Activated CD4-positive, alpha-beta T cell treated with anti-CD3 and anti-CD28 coated beads, Interleukin-2, amount 10 ng/mL, durations not matched to agents 7 days and 5 days (primary cell): ENCODE measurements around the gene UCMA. TPM values are rescaled to one million over a fixed set of nuclear protein-coding genes. Genes with fewer than 3 reads are reported as not detected.

Experiments
- CTCF ChIA-PET: fragments of 350-600 bp; sonication (Branson Sonifier 250); formaldehyde crosslinking; loops from one replicate; lab custom pipeline; 2021; ENCODE audit warnings: antibody characterized with exemption; lab: Charles Lee
- POLR2A ChIA-PET: fragments of 350-600 bp; sonication (Branson Sonifier 250); formaldehyde crosslinking; loops from one replicate; lab custom pipeline; 2021; ENCODE audit warnings: antibody characterized with exemption; lab: Charles Lee
- DNase-seq: peaks from one replicate; pipeline ENCODE4 v3.0.0-alpha.2; 2020
- H3K27ac Mint-ChIP-seq: one replicate; pipeline ENCODE4 v1.8.0; 2021; ENCODE audit warnings: mild to moderate bottlenecking, moderate library complexity, mixed read lengths
- H3K27me3 Mint-ChIP-seq: one replicate; pipeline ENCODE4 v1.8.0; 2021; ENCODE audit warnings: mixed read lengths
- H3K36me3 Mint-ChIP-seq: one replicate; pipeline ENCODE4 v1.8.0; 2021; ENCODE audit warnings: low read depth, mixed read lengths
- H3K4me1 Mint-ChIP-seq: one replicate; pipeline ENCODE4 v1.8.0; 2021; ENCODE audit warnings: mixed read lengths
- H3K4me3 Mint-ChIP-seq: one replicate; pipeline ENCODE4 v1.8.0; 2021; ENCODE audit warnings: mild to moderate bottlenecking, moderate library complexity, mixed read lengths
- H3K9me3 Mint-ChIP-seq: one replicate; pipeline ENCODE4 v1.8.0; 2021; ENCODE audit warnings: mixed read lengths
- total RNA-seq, 2 experiments: library from RNA; stranded (reverse); gene quantifications; one replicate each; pipeline ENCODE4 v1.2.3, GENCODE V29; 2021

UCMA gene
- total RNA-seq, 2 experiments from 2014 or later = not detected

- H3K27ac Mint-ChIP-seq = no peak overlapping the region
- no peak for DNase-seq
- no peaks in the 10 kb centered on the region for H3K27me3 Mint-ChIP-seq
- peaks cover 35% of the 10 kb centered on the region for H3K36me3 Mint-ChIP-seq
- ChIA-PET POLR2A (no interaction called here), CTCF (interaction anchor here (0.6 to 1.3 kb wide), 6 partner anchors 8 to 96 kb away, joined by 3 to 6 read pairs (median 3); no protein-coding TSS in a partner anchor)
- H3K9me3 Mint-ChIP-seq = no peaks in the 10 kb centered on the region
- no peak overlapping the region for H3K4me3 Mint-ChIP-seq
- no peaks in the 10 kb centered on the region for H3K4me1 Mint-ChIP-seq
These were observed 28.1 kb downstream of the UCMA start for GRCh38 chr10:13206091-13206490.

GRCh38 chr10:13201132-13201531 lies 33.0 kb downstream of the UCMA start:
- no peaks in the 10 kb centered on the region for H3K9me3 Mint-ChIP-seq
- no peak overlapping the region for H3K27ac Mint-ChIP-seq
- no peak overlapping the region for H3K4me3 Mint-ChIP-seq
- no peaks in the 10 kb centered on the region for H3K27me3 Mint-ChIP-seq
- peaks cover 50% of the 10 kb centered on the region for H3K36me3 Mint-ChIP-seq
- no peak for DNase-seq
- H3K4me1 Mint-ChIP-seq = no peaks in the 10 kb centered on the region
- POLR2A ChIA-PET = no interaction called here
- CTCF ChIA-PET = no interaction called here

DNA sequence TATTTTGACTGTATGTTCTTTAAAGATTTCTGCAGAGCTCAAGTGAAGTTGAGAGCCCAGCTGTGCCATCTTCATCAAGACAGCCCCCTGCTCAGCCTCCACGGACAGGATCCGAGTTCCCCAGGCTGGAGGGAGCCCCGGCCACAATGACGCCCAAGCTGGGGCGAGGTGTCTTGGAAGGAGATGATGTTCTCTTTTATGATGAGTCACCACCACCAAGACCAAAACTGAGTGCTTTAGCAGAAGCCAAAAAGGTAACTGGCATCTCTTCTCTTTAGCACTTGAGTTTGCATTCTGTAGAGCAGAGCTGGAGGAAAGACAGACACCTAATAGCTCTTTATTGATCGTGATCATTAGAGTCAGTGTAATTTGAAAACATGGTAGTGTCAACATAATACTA lies 39.2 kb downstream of the UCMA start:
- H3K9me3 Mint-ChIP-seq = no peaks in the 10 kb centered on the region
- no peak overlapping the region for H3K4me3 Mint-ChIP-seq
- H3K36me3 Mint-ChIP-seq = peaks cover 42% of the 10 kb centered on the region
- H3K27me3 Mint-ChIP-seq = no peaks in the 10 kb centered on the region
- H3K4me1 Mint-ChIP-seq = no peaks in the 10 kb centered on the region
- CTCF ChIA-PET = interaction anchor here (1.2 kb wide), 1 partner anchor 12 kb away, joined by 6 read pairs; no protein-coding TSS in a partner anchor
- POLR2A ChIA-PET = no interaction called here
- DNase-seq = no peak
- H3K27ac Mint-ChIP-seq = no peak overlapping the region

- no peak overlapping the region for H3K4me3 Mint-ChIP-seq
- no peak overlapping the region for H3K27ac Mint-ChIP-seq
- no peaks in the 10 kb centered on the region for H3K9me3 Mint-ChIP-seq
- no peaks in the 10 kb centered on the region for H3K27me3 Mint-ChIP-seq
- H3K4me1 Mint-ChIP-seq = no peaks in the 10 kb centered on the region
- H3K36me3 Mint-ChIP-seq = peaks cover 37% of the 10 kb centered on the region
- CTCF ChIA-PET = interaction anchor here (1.2 to 1.4 kb wide), 2 partner anchors 9 to 13 kb away, joined by 6 to 8 read pairs; no protein-coding TSS in a partner anchor
- POLR2A ChIA-PET = no interaction called here
- DNase-seq = no peak
These were observed 40.5 kb downstream of the UCMA start for GRCh38 chr10:13193637-13194036.

DNA sequence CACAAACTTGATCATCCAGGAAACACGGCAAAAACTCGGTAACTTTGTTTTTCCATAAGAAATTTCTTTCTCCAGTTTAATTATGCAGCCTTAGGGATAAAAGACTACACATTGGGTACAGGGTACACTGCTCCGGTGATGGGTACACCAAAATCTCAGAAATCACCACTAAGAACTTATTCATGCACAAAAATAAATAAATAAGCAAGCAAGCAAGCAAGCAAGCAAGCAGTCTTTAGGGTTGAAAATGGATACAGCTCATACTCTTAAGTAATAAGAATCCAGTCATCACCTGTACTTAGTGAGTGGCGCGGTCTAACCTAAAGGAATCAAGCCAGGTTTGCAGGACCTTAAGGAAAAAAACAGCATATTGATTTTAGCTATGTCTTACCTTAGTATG lies 42.8 kb downstream of the UCMA start:
- no peak for DNase-seq
- Mint-ChIP-seq H3K4me3 (no peak overlapping the region), H3K4me1 (no peaks in the 10 kb centered on the region), H3K36me3 (peaks cover 38% of the 10 kb centered on the region), H3K27me3 (no peaks in the 10 kb centered on the region), H3K27ac (no peak overlapping the region), H3K9me3 (no peaks in the 10 kb centered on the region)
- CTCF ChIA-PET = no interaction called here
- POLR2A ChIA-PET = no interaction called here

- Mint-ChIP-seq H3K27me3 (no peaks in the 10 kb centered on the region), H3K4me1 (no peaks in the 10 kb centered on the region), H3K4me3 (no peak overlapping the region), H3K36me3 (peaks cover 42% of the 10 kb centered on the region), H3K27ac (no peak overlapping the region), H3K9me3 (no peaks in the 10 kb centered on the region)
- ChIA-PET CTCF (interaction anchor here (0.6 kb wide), 1 partner anchor 53 kb away, joined by 3 read pairs; no protein-coding TSS in a partner anchor), POLR2A (no interaction called here)
- no peak for DNase-seq
These were observed 43.4 kb downstream of the UCMA start for GRCh38 chr10:13190816-13191215.

DNA sequence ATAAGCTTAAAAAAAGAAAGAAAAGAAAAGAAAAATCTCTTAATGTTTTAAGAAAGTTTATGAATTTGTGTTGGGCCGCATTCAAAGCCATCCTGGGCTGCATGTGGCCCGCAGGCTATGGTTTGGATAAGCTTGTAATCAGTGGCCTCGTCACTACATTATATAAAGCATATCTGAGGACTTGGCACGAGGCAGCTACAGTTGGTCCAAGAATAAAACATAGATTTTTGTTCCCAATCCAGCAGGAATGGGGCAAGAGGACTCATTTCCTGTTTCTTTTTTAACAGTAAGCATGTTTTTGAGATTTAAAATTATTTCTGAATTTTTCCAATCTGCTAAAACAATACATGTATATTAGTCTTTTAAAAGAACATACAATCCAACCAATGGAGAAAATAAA lies 44.2 kb downstream of the UCMA start:
- Mint-ChIP-seq H3K4me3 (no peak overlapping the region), H3K4me1 (no peaks in the 10 kb centered on the region), H3K9me3 (no peaks in the 10 kb centered on the region), H3K27me3 (no peaks in the 10 kb centered on the region), H3K36me3 (peaks cover 40% of the 10 kb centered on the region), H3K27ac (no peak overlapping the region)
- DNase-seq = no peak
- CTCF ChIA-PET = no interaction called here
- POLR2A ChIA-PET = interaction anchor here (0.5 kb wide), 1 partner anchor 60 kb away, joined by 3 read pairs; no protein-coding TSS in a partner anchor

DNA sequence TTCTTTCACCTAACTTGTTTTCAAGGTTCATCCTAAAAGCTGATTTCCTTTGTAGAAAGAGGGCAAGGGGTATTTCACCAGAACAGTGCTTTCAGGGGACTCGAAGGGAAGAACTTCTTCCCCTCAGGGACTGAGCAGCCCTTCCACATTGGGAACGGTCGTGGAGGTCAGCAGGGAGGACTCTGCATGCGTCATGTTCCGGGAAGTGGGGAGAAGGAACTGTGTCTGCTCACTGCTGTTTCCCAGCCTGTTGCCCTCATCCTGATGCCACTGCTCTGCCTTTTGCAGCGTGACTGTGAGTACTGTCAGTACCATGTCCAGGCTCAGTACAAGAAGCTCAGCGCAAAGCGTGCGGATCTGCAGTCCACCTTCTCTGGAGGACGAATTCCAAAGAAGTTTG lies 45.6 kb downstream of the UCMA start:
- DNase-seq = no peak
- H3K4me1 Mint-ChIP-seq = no peaks in the 10 kb centered on the region
- no peak overlapping the region for H3K4me3 Mint-ChIP-seq
- H3K27ac Mint-ChIP-seq = no peak overlapping the region
- no peaks in the 10 kb centered on the region for H3K9me3 Mint-ChIP-seq
- CTCF ChIA-PET = interaction anchor here (0.8 kb wide), 1 partner anchor 22 kb away, joined by 5 read pairs; no protein-coding TSS in a partner anchor
- peaks cover 45% of the 10 kb centered on the region for H3K36me3 Mint-ChIP-seq
- POLR2A ChIA-PET = no interaction called here
- no peaks in the 10 kb centered on the region for H3K27me3 Mint-ChIP-seq

DNA sequence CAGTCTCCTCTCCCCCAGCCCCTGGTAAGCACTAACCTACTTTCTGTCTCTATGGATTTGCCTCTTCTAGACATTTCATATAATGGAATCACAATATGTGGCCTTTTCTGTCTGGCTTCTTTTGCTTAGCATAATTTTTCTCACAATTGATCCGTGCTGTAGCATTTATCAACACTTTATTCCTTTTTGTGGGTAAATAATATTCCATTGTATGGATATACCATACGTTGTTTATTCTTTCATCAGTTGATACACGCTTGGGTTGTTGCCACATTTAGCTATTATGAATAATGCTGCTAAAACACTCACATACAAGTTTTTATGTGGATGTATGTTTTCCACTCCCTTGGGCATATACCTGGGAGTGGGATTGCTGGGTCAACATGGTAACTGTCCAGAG lies 47.0 kb downstream of the UCMA start:
- no peak for DNase-seq
- Mint-ChIP-seq H3K27me3 (no peaks in the 10 kb centered on the region), H3K4me1 (no peaks in the 10 kb centered on the region), H3K9me3 (no peaks in the 10 kb centered on the region), H3K4me3 (no peak overlapping the region), H3K27ac (no peak overlapping the region), H3K36me3 (peaks cover 52% of the 10 kb centered on the region)
- ChIA-PET POLR2A (no interaction called here), CTCF (no interaction called here)

GRCh38 chr10:13184730-13185514 lies 49.3 kb downstream of the UCMA start:
- H3K27ac Mint-ChIP-seq = no peak overlapping the region
- no peaks in the 10 kb centered on the region for H3K9me3 Mint-ChIP-seq
- H3K27me3 Mint-ChIP-seq = no peaks in the 10 kb centered on the region
- no peaks in the 10 kb centered on the region for H3K4me1 Mint-ChIP-seq
- DNase-seq = no peak
- ChIA-PET CTCF (interaction anchor here (1.0 to 1.8 kb wide), 4 partner anchors 9 to 118 kb away, joined by 3 to 6 read pairs (median 4); partner anchors contain the start of gene MCM10), POLR2A (interaction anchor here (0.7 kb wide), 1 partner anchor 37 kb away, joined by 4 read pairs; no protein-coding TSS in a partner anchor)
- peaks cover 56% of the 10 kb centered on the region for H3K36me3 Mint-ChIP-seq
- no peak overlapping the region for H3K4me3 Mint-ChIP-seq

- H3K4me3 Mint-ChIP-seq = no peak overlapping the region
- H3K4me1 Mint-ChIP-seq = no peaks in the 10 kb centered on the region
- no peak overlapping the region for H3K27ac Mint-ChIP-seq
- ChIA-PET CTCF (no interaction called here), POLR2A (interaction anchor here (0.7 kb wide), 1 partner anchor 38 kb away, joined by 4 read pairs; no protein-coding TSS in a partner anchor)
- H3K9me3 Mint-ChIP-seq = no peaks in the 10 kb centered on the region
- H3K27me3 Mint-ChIP-seq = no peaks in the 10 kb centered on the region
- no peak for DNase-seq
- peaks cover 59% of the 10 kb centered on the region for H3K36me3 Mint-ChIP-seq
These were observed 49.9 kb downstream of the UCMA start for GRCh38 chr10:13184276-13184675.

GRCh38 chr10:13183625-13184024 lies 50.5 kb downstream of the UCMA start:
- no peaks in the 10 kb centered on the region for H3K4me1 Mint-ChIP-seq
- ChIA-PET CTCF (no interaction called here), POLR2A (no interaction called here)
- H3K4me3 Mint-ChIP-seq = no peak overlapping the region
- peaks cover 63% of the 10 kb centered on the region for H3K36me3 Mint-ChIP-seq
- H3K9me3 Mint-ChIP-seq = no peaks in the 10 kb centered on the region
- DNase-seq = no peak
- no peaks in the 10 kb centered on the region for H3K27me3 Mint-ChIP-seq
- no peak overlapping the region for H3K27ac Mint-ChIP-seq

GRCh38 chr10:13182424-13182823 lies 51.8 kb downstream of the UCMA start:
- DNase-seq = no peak
- Mint-ChIP-seq H3K4me3 (no peak overlapping the region), H3K36me3 (peaks cover 73% of the 10 kb centered on the region), H3K27ac (no peak overlapping the region), H3K9me3 (no peaks in the 10 kb centered on the region), H3K4me1 (no peaks in the 10 kb centered on the region), H3K27me3 (no peaks in the 10 kb centered on the region)
- ChIA-PET POLR2A (no interaction called here), CTCF (interaction anchor here (1.1 to 1.5 kb wide), 2 partner anchors 10 to 21 kb away, joined by 3 to 5 read pairs; partner anchors contain the start of gene MCM10)
